A549 (cell line): ENCODE data around the gene P2RY13. TPM values are rescaled to one million over a fixed set of nuclear protein-coding genes. Genes with fewer than 3 reads are reported as not detected.

Experiments
- ATAC-seq, 2 experiments: fragments of 200-7000 bp in 1 of 2; fragments of >200 bp in 1 of 2; cut with Nextera tagmentation in 1 of 2; cut with Tn5 transposase in 1 of 2; 3 replicates each; pipeline versions ENCODE4 v1.8.0 to v1.9.1; 2018 to 2020; ENCODE audit warnings: mild to moderate bottlenecking in 1 of 2, moderate library complexity in 1 of 2
- CTCF ChIA-PET: fragments of 300-600 bp; sonication (Branson Sonifier 250); formaldehyde crosslinking; extraction: SDS; loops from one replicate; lab custom pipeline; 2021; ENCODE audit warnings: antibody characterized with exemption, inconsistent platforms; lab: Yijun Ruan, JAX
- POLR2A ChIA-PET: fragments of 350-600 bp; formaldehyde crosslinking; extraction: SDS; loops from one replicate; lab custom pipeline; 2021; ENCODE audit warnings: antibody characterized with exemption, inconsistent platforms; lab: Yijun Ruan, JAX
- DNase-seq, 2 experiments: peaks; one replicate each; pipeline versions ENCODE4 v3.0.0 to v3.0.0-alpha.2; 2011 to 2016; ENCODE audit warnings: low read depth in 1 of 2, low spot score in 1 of 2
- FAIRE-seq: peaks from 2 replicates; lab custom pipeline; 2011; peaks lifted over from hg19 to GRCh38; lab: Jason Lieb, UNC
- H3K27ac ChIP-seq, 2 experiments: fragments of >200 bp; sonication (Bioruptor Twin); formaldehyde crosslinking; 3 replicates each; pipeline ENCODE4 v1.5.1; 2016 to 2017
- H3K4me1 ChIP-seq: fragments of >200 bp; sonication (Bioruptor Twin); formaldehyde crosslinking; 3 replicates; pipeline ENCODE4 v1.6.1; 2016
- H3K4me2 ChIP-seq: fragments of >200 bp; sonication (Bioruptor Twin); formaldehyde crosslinking; 3 replicates; pipeline ENCODE4 v1.6.1; 2016
- H3K4me3 ChIP-seq: fragments of >200 bp; sonication (Bioruptor Twin); formaldehyde crosslinking; 3 replicates; pipeline ENCODE4 v1.5.1; 2016
- H3K9me3 ChIP-seq: fragments of >200 bp; sonication (Bioruptor Twin); formaldehyde crosslinking; 3 replicates; pipeline ENCODE4 v1.6.1; 2016
- BHLHE40 ChIP-seq: IDR thresholded peaks from 2 replicates; pipeline ENCODE4 v1.6.1; 2012; ENCODE audit warnings: low read depth, low read length, inconsistent platforms
- CHD2 ChIP-seq: fragments of 150-350 bp; IDR thresholded peaks from 2 replicates; pipeline ENCODE4 v1.6.1; 2014; ENCODE audit warnings: low read length; ENCODE audit not compliant: partially characterized antibody
- EHF ChIP-seq: fragments of 250-450 bp; sonication (Bioruptor Pico); IDR thresholded peaks from 2 replicates; pipeline ENCODE4 v1.5.0; 2020; ENCODE audit warnings: mild to moderate bottlenecking
- ESRRA ChIP-seq: fragments of 150-350 bp; IDR thresholded peaks from 2 replicates; pipeline ENCODE4 v1.6.1; 2014; ENCODE audit warnings: mild to moderate bottlenecking, low read length, borderline replicate concordance
- JUN ChIP-seq, 2 experiments: fragments of >200 bp; sonication (Bioruptor Twin); formaldehyde crosslinking; IDR thresholded peaks; 2 replicates in 1 of 2; 3 replicates in 1 of 2; pipeline ENCODE4 v1.6.1; 2016 to 2017
- JUNB ChIP-seq: fragments of >200 bp; sonication (Bioruptor Twin); formaldehyde crosslinking; IDR thresholded peaks from 2 replicates; pipeline ENCODE4 v1.6.1; 2016
- KDM5A ChIP-seq: fragments of 200-600 bp; sonication (generic); IDR thresholded peaks from 2 replicates; pipeline ENCODE4 v1.6.1; 2016; ENCODE audit warnings: antibody characterized with exemption, mild to moderate bottlenecking
- MAFK ChIP-seq: fragments of 450-650 bp; IDR thresholded peaks from 2 replicates; pipeline ENCODE4 v1.6.1; 2014; ENCODE audit not compliant: partially characterized antibody
- NFE2L2 ChIP-seq: fragments of 150-350 bp; conservative IDR thresholded peaks from 2 replicates; pipeline ENCODE4 v1.6.1; 2014; ENCODE audit warnings: low read length
- NR3C1 ChIP-seq: fragments of >200 bp; sonication (Bioruptor Twin); formaldehyde crosslinking; IDR thresholded peaks from 3 replicates; pipeline ENCODE4 v1.6.1; 2017
- PHF8 ChIP-seq: fragments of 200-600 bp; sonication (generic); IDR thresholded peaks from 2 replicates; pipeline ENCODE4 v1.6.1; 2016; ENCODE audit warnings: low read depth, mild to moderate bottlenecking, antibody characterized with exemption, moderate library complexity, borderline replicate concordance
- POLR2AphosphoS2 ChIP-seq: conservative IDR thresholded peaks from 2 replicates; pipeline ENCODE4 v1.6.1; 2012; ENCODE audit warnings: low read length, improper control_type of control experiment, inconsistent platforms
- RCOR1 ChIP-seq: fragments of 150-350 bp; IDR thresholded peaks from 2 replicates; pipeline ENCODE4 v1.6.1; 2014; ENCODE audit warnings: antibody characterized with exemption, low read length, low read depth
- SMC3 ChIP-seq: fragments of >200 bp; sonication (Bioruptor Twin); formaldehyde crosslinking; IDR thresholded peaks from 3 replicates; pipeline ENCODE4 v1.6.1; 2018; ENCODE audit warnings: inconsistent platforms
- ZC3H11A ChIP-seq: fragments of 450-650 bp; IDR thresholded peaks from 2 replicates; pipeline ENCODE4 v1.6.1; 2014; ENCODE audit warnings: antibody characterized with exemption, mild to moderate bottlenecking
- WGBS: methylation state at CpG from one replicate; pipeline ENCODE4 v1.1.6; 2017; ENCODE audit errors: missing lambda C conversion rate; 5-methylcytosine and 5-hydroxymethylcytosine counted together
- polyA plus RNA-seq, 4 experiments: library from polyadenylated mRNA; depleted of rRNA in 3 of 4; stranded (reverse); fragments of >200 nt; fragmentation: RNase III in 1 of 4; extraction: RNeasy Plus Mini Kit Qiagen cat#74134 plus additional on column Dnase treatment in 1 of 4; gene quantifications; 2 replicates in 3 of 4; 3 replicates in 1 of 4; pipeline ENCODE4 v1.2.3, GENCODE V29; 2011 to 2017
- TF ChIP-seq, protein P1 (sequence below): fragments of 250-450 bp; sonication (Bioruptor Pico); IDR thresholded peaks from 2 replicates; pipeline ENCODE4 v1.5.0; 2021; ENCODE audit warnings: mild to moderate bottlenecking, moderate library complexity, borderline replicate concordance
- TF ChIP-seq, protein P2 (sequence below): fragments of >200 bp; sonication (Bioruptor Twin); formaldehyde crosslinking; IDR thresholded peaks from 3 replicates; pipeline ENCODE4 v1.6.1; 2016
- TF ChIP-seq, protein P3 (sequence below): fragments of >200 bp; sonication (Bioruptor Twin); formaldehyde crosslinking; IDR thresholded peaks from 3 replicates; pipeline ENCODE4 v1.5.1; 2016

The P2RY13 gene
- polyA plus RNA-seq, 2 of the 4 experiments (the other 2 are of a cell fraction): not detected

DNA sequence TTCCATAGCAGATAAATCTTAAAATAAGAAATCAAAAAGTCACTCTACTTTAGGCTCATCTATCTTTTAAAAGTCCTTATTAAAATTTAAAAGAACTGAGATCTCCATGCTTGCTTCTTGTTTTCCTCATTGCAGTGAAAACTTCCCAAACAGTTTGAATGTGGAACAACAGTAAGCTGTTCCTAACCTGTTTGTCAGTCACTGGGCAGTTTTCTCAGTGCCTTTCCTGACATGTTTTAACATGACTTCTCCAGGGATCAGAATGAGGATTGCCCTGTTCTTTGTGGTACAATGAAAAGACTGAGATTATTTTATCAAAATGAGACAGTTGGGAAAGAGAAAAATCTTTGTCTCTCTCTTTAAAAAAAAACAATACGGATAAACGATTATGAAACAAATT, 13.5 kb downstream of the P2RY13 start:
- 97% methylated on average over 2 of the region's 2 CpGs for WGBS
- DNase-seq (no peak), ATAC-seq (no peak), FAIRE-seq (no peak)
- H3K4me2 ChIP-seq: no peak overlapping the region
- TF ChIP-seq SMC3 (no peak), NR3C1 (no peak), JUNB (no peak), BHLHE40 (no peak), ZC3H11A (no peak), CHD2 (no peak), MAFK (no peak), RCOR1 (no peak), NFE2L2 (no peak), ESRRA (no peak), EHF (CRISPR knock-in tag) (no peak)
- TF ChIP-seq, protein P1, sequence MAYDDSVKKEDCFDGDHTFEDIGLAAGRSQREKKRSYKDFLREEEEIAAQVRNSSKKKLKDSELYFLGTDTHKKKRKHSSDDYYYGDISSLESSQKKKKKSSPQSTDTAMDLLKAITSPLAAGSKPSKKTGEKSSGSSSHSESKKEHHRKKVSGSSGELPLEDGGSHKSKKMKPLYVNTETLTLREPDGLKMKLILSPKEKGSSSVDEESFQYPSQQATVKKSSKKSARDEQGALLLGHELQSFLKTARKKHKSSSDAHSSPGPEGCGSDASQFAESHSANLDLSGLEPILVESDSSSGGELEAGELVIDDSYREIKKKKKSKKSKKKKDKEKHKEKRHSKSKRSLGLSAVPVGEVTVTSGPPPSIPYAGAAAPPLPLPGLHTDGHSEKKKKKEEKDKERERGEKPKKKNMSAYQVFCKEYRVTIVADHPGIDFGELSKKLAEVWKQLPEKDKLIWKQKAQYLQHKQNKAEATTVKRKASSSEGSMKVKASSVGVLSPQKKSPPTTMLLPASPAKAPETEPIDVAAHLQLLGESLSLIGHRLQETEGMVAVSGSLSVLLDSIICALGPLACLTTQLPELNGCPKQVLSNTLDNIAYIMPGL: no peak
- TF ChIP-seq, protein P2, sequence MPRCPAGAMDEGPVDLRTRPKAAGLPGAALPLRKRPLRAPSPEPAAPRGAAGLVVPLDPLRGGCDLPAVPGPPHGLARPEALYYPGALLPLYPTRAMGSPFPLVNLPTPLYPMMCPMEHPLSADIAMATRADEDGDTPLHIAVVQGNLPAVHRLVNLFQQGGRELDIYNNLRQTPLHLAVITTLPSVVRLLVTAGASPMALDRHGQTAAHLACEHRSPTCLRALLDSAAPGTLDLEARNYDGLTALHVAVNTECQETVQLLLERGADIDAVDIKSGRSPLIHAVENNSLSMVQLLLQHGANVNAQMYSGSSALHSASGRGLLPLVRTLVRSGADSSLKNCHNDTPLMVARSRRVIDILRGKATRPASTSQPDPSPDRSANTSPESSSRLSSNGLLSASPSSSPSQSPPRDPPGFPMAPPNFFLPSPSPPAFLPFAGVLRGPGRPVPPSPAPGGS: no peak
- CTCF ChIA-PET: interaction anchor here (0.9 to 1.5 kb wide), 2 partner anchors 9 to 11 kb away, joined by 4 to 7 read pairs; no protein-coding TSS in a partner anchor
- no peak overlapping the region for H3K4me3 ChIP-seq
- H3K9me3 ChIP-seq: no peaks in the 10 kb centered on the region
- no peak overlapping the region for H3K27ac ChIP-seq
- POLR2A ChIA-PET: interaction anchor here (0.8 kb wide), 1 partner anchor 10 kb away, joined by 5 read pairs; no protein-coding TSS in a partner anchor
- H3K4me1 ChIP-seq: peaks cover 20% of the 10 kb centered on the region; the same call in 2 of the 3 replicates

DNA sequence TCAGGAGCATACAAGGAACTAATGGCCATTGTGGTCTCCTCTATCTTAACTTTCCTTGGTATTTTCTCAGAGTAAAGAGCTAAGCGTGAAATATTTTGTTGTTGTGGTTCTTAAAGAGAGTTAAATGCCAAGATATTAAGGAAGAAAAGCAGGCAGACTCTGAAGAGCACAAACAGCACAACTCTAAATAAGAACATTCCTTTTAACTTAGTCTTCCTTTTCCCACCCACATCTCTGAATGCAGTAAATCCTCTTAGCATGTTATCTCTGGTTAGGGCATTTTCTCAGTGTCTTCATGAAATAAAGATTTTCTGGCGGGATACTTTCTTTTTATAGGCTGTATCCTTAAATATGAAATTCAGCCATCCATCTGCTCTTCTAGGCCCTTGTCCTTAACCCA, 14.2 kb downstream of the P2RY13 start:
- ATAC-seq: no peak
- TF ChIP-seq SMC3: no peak
- TF ChIP-seq POLR2AphosphoS2: no peak
- TF ChIP-seq, protein P3, sequence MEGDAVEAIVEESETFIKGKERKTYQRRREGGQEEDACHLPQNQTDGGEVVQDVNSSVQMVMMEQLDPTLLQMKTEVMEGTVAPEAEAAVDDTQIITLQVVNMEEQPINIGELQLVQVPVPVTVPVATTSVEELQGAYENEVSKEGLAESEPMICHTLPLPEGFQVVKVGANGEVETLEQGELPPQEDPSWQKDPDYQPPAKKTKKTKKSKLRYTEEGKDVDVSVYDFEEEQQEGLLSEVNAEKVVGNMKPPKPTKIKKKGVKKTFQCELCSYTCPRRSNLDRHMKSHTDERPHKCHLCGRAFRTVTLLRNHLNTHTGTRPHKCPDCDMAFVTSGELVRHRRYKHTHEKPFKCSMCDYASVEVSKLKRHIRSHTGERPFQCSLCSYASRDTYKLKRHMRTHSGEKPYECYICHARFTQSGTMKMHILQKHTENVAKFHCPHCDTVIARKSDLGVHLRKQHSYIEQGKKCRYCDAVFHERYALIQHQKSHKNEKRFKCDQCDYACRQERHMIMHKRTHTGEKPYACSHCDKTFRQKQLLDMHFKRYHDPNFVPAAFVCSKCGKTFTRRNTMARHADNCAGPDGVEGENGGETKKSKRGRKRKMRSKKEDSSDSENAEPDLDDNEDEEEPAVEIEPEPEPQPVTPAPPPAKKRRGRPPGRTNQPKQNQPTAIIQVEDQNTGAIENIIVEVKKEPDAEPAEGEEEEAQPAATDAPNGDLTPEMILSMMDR: no peak
- TF ChIP-seq, protein P2: no peak
- no peak for TF ChIP-seq RCOR1
- H3K4me3 ChIP-seq: no peak overlapping the region
- H3K4me1 ChIP-seq: peaks cover 20% of the 10 kb centered on the region; the same call in 2 of the 3 replicates
- no peak for DNase-seq
- ChIA-PET CTCF (interaction anchor here (1.0 to 1.2 kb wide), 3 partner anchors 10 to 524 kb away, joined by 3 read pairs; no protein-coding TSS in a partner anchor), POLR2A (no interaction called here)
- H3K4me2 ChIP-seq: no peak overlapping the region
- no peak for FAIRE-seq
- WGBS: 89% methylated on average over 2 of the region's 2 CpGs
- no peaks in the 10 kb centered on the region for H3K9me3 ChIP-seq
- H3K27ac ChIP-seq: 0 out of 6 replicates have a peak overlapping the region, but pooled peaks of 1 of the 2 experiments have one; percentile 11

DNA sequence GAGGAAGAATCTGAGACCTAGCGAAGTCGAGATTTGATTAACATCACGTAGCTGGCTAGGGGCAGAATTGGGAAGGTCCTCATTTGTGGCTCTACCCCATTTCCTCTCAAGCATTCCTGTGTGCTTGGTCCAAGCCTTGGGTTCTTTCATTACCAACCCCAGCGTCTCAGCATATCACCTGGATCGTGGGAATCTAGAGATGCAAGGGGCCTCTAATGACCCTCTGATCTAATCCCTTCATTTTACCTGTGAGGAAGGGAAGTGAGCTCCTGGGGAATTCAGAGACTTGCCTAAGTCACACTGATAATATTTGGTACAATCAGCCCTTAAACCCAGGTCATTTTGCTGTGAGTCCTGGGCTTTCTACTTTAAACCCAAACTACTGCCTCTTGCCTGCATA, 14.8 kb downstream of the P2RY13 start:
- POLR2A ChIA-PET: no interaction called here
- CTCF ChIA-PET: interaction anchor here (1.0 to 1.2 kb wide), 4 partner anchors 10 to 524 kb away, joined by 3 read pairs; no protein-coding TSS in a partner anchor
- no peak overlapping the region for H3K4me2 ChIP-seq
- no peak for FAIRE-seq
- H3K4me3 ChIP-seq: no peak overlapping the region
- TF ChIP-seq PHF8 (no peak), JUN (IDR thresholded peaks at IDR 0.05) (no peak), KDM5A (no peak)
- 0 out of 6 replicates have a peak overlapping the region, but pooled peaks of 1 of the 2 experiments have one; percentile 11 for H3K27ac ChIP-seq
- no peak for DNase-seq
- H3K9me3 ChIP-seq: no peaks in the 10 kb centered on the region
- WGBS: 79% methylated on average over 5 of the region's 5 CpGs
- no peak for ATAC-seq
- H3K4me1 ChIP-seq: peaks cover 20% of the 10 kb centered on the region; the same call in 2 of the 3 replicates
